GM12873 (cell line): ENCODE results near the gene ZFYVE26.

ENCODE experiments used
- TF ChIP-seq, protein P1 (sequence below): IDR thresholded peaks from 2 replicates; pipeline ENCODE4 v1.5.1; 2012; ENCODE audit warnings: low read depth, mild to moderate bottlenecking, moderate library complexity, low read length, control low read depth; ENCODE audit not compliant: insufficient read depth; ENCODE audit errors: missing control alignments

Gene ZFYVE26

DNA sequence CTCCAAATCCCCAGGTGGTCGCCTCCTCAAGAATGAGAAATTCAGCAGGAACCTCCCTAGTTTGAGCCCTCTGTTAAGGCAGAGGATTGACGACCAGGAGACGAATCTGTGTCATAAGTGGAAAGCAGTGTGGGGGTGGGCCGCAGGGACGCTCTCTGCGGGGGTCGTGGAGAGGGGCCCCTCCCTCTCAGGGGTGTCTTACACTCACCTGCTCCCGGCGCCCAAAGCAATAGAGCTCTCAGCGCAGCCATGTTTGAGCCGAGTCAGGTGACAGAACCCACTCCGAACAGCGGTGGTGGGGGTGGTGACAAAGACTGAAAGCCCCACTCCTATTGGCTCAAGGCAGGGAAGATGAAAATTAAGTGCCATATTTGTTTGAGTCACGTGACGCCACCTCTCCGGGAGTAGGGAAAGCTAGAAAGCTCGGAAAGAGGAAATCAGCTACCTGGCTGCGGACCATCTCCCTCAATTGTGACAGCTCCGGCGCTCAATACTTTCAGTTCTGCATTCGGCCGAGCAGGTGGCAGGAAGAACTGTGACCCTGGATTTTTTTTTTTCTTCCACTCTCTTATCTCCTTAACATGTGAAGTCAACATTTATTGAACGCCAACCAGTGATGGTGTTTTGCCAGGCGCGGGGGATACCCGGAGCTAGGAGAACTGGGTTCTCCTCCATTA is at the start of gene ZFYVE26:
TSS of gene ZFYVE26 (minus strand) at position 265 of the 677 bp plus-strand sequence. CDS start 627 bp downstream, outside the sequence.
- TF ChIP-seq, protein P1, sequence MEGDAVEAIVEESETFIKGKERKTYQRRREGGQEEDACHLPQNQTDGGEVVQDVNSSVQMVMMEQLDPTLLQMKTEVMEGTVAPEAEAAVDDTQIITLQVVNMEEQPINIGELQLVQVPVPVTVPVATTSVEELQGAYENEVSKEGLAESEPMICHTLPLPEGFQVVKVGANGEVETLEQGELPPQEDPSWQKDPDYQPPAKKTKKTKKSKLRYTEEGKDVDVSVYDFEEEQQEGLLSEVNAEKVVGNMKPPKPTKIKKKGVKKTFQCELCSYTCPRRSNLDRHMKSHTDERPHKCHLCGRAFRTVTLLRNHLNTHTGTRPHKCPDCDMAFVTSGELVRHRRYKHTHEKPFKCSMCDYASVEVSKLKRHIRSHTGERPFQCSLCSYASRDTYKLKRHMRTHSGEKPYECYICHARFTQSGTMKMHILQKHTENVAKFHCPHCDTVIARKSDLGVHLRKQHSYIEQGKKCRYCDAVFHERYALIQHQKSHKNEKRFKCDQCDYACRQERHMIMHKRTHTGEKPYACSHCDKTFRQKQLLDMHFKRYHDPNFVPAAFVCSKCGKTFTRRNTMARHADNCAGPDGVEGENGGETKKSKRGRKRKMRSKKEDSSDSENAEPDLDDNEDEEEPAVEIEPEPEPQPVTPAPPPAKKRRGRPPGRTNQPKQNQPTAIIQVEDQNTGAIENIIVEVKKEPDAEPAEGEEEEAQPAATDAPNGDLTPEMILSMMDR = no peak

DNA sequence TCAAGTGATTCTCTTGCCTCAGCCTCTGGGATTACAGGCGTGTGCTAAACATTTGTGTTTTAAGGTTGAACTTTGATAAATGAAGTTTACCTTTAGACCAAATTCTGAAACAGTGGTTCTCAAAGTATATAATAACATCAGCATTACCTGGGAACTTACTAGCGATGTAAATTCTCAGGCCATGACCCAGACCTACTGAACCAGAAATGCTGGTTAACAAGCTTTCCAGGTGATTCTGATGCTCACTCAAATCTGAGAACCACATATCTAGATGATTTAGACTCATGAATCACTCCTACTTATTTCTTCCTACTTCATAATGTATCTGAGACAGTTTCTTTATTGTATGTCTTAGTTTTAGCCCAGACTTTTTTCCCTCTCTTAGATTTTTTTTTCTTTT is 46.8 kb upstream of the ZFYVE26 start:
- TF ChIP-seq, protein P1 = no peak

DNA sequence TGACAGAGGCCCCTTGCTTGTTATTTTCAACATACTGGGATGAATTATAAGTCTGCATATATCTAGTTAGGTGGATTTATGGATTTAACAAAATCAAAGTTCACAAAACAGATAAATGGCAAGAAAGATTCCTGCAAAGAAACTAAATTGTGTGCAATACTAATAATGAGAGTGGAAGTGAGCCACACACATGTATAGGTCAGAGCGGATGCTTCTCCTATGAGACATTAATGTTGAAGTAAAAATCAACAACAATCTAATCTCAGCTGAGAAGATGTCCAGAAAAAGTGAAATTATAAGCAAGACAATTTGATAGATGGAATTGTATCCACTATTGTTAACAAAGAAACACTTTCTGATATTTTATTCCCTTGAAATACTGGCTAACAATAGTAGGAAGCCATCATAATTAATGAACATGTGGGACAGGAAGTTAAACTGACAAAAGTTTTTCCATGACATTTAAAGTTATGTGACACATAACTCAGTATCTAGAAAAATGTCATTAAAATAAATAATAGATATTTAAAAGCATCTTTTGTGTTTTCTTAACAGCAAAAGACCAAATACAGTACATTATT is 42.9 kb upstream of the ZFYVE26 start:
- TF ChIP-seq, protein P1 = no peak

DNA sequence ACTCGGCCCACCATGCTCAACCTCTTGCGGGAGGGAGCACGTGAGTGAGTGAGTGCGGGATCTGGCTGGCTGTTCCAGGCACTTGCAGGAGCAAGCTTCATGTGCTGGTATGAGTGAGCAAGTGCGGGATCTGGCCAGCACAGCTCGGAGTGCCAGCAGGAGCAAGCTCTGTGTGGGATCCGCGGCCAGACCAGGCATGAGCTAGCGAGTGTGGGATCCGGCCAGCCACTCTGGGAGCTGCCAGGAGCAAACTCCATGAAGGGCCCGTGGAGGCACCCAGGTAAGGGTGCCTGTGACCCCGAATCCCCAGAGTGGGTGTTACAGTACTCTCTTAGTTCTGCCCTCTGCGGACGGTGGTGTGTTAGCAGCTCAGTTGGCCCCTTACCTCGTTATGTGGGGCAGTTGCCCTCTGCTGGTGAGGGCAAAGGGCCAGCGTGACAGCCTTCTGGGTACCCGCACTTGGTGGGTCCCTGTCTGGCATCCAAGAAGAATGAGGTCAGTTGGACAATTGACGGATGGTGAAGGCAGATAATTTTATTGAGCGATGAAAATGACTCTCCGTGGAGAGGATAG is 41.5 kb upstream of the ZFYVE26 start:
- TF ChIP-seq, protein P1 = no peak

DNA sequence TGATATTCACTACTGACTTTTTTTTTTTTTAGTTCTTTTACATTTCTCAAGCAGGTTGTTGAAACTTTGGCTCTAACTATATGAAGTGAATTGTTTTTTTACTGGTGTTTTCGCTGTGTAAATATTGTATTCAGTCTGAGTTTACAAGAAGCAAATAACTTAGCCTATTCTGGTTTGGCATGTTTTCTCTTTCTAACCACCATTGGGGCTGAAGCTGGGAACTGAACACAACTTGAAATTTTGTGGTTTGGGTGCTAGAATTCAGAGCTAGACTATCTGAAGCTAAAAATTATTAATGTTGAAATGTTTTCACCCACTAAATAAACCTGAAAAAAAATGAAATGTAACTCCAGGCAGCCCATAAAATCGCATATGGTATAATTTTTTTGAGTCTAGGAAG is 40.4 kb upstream of the ZFYVE26 start:
- TF ChIP-seq, protein P1 = no peak

DNA sequence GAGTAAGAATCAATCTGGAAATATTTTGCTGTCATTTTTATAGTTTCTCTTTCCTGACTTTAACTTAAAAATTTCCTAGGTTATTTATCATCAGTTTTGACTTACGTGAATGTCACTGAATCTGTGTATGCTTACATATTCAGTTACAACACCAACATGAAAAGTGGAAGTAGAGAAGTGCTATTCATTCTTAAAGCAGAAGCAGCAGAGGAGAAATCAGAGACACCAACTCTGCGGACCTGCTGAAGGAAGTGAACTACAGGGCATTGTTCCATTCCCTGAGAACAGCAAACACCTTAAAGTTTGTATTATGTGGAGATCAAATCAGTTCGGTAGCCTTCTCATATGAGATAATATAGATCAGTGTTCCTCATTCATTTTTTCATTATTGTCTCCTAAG is 37.3 kb upstream of the ZFYVE26 start:
- TF ChIP-seq, protein P1 = no peak

DNA sequence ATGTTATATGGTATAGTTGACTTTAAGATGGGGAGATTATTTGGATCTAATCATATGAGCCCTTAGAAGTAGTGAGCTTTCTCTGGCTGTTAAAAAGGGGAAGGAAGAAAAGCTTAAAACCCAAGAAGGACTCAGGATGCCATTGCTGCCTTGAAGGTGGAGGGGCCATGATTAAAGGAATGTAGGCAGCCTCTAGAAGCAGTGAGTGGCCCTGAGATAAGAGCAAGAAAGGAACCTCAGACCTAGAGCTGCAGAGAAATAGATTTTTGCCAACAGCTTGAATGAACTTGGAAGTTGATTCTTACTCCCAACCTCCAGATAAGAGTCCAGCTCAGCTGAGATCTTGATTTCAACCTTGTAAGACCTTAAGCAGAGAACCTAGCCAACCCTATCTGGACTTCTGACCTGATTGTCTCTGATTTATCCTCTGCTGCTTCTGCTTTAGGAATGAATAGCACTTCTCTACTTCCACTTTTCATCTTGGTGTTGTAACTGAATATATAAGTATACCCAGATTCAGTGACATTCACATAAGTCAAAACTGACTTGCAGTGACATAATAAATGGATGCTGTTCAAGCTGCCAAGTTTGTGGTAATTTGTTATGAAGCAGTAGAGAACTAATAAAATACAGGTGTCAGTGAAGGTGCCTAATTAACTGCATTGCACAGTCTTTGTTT is 36.7 kb upstream of the ZFYVE26 start:
- TF ChIP-seq, protein P1 = no peak
